Ishikawa (cell line): ENCODE results near the gene FADS3.

Experiments
- CREB1 ChIP-seq: IDR thresholded peaks from 2 replicates; pipeline ENCODE4 v1.6.1; 2012; ENCODE audit warnings: low read depth
- EP300 ChIP-seq: IDR thresholded peaks from 2 replicates; pipeline ENCODE4 v1.6.1; 2012; ENCODE audit warnings: borderline replicate concordance
- MAX ChIP-seq: IDR thresholded peaks from 2 replicates; pipeline ENCODE4 v1.6.1; 2012
- RAD21 ChIP-seq: IDR thresholded peaks from 2 replicates; pipeline ENCODE4 v1.6.1; 2012; ENCODE audit warnings: low read depth
- REST ChIP-seq: IDR thresholded peaks from 2 replicates; pipeline ENCODE4 v1.6.1; 2012; ENCODE audit warnings: low read depth, mild to moderate bottlenecking

GRCh38 chr11:61866958-61867343, 24.4 kb downstream of the FADS3 start:
- TF ChIP-seq EP300: no peak
- TF ChIP-seq MAX: no peak
- TF ChIP-seq CREB1: no peak
- TF ChIP-seq REST: no peak
- TF ChIP-seq RAD21: no peak
